Activated CD8-positive, alpha-beta T cell treated with anti-CD3 and anti-CD28 coated beads for 36 hours (primary cell): ENCODE measurements around the gene SOX10. TPM values are rescaled to one million over a fixed set of nuclear protein-coding genes. Genes with fewer than 3 reads are reported as not detected.
"Not testable (repeated sequence)": the region's sequence is repeated elsewhere in the genome, so short reads cannot be mapped to it uniquely, and the experiment has no call there.

Experiments
- ATAC-seq: fragments of 200-7000 bp; cut with Tn5 transposase; one replicate; pipeline ENCODE4 v1.10.0; 2021; ENCODE audit warnings: mild to moderate bottlenecking, moderate library complexity
- CTCF ChIA-PET: fragments of 350-600 bp; sonication (Branson Sonifier 250); formaldehyde crosslinking; loops from one replicate; lab custom pipeline; 2021; ENCODE audit warnings: antibody characterized with exemption; lab: Charles Lee
- POLR2A ChIA-PET: fragments of 350-600 bp; sonication (Branson Sonifier 250); formaldehyde crosslinking; loops from one replicate; lab custom pipeline; 2021; ENCODE audit warnings: antibody characterized with exemption; lab: Charles Lee
- DNase-seq: peaks from one replicate; pipeline ENCODE4 v3.0.0-alpha.2; 2020
- H3K27ac Mint-ChIP-seq: one replicate; pipeline ENCODE4 v1.8.0; 2021; ENCODE audit warnings: mild to moderate bottlenecking, mixed read lengths
- H3K27me3 Mint-ChIP-seq: one replicate; pipeline ENCODE4 v1.8.0; 2021; ENCODE audit warnings: mixed read lengths
- H3K36me3 Mint-ChIP-seq: one replicate; pipeline ENCODE4 v1.8.0; 2021; ENCODE audit warnings: low read depth, mixed read lengths
- H3K4me1 Mint-ChIP-seq: one replicate; pipeline ENCODE4 v1.8.0; 2021; ENCODE audit warnings: low read depth, mixed read lengths
- H3K4me3 Mint-ChIP-seq: one replicate; pipeline ENCODE4 v1.8.0; 2021; ENCODE audit warnings: mild to moderate bottlenecking, moderate library complexity, mixed read lengths
- H3K9me3 Mint-ChIP-seq: one replicate; pipeline ENCODE4 v1.8.0; 2021; ENCODE audit warnings: mixed read lengths
- intact Hi-C: fragments of 100-400 bp; cut with micrococcal nuclease; formaldehyde crosslinking; loops from one replicate; pipeline ENCODE4 v1.10.0; 2022
- total RNA-seq, 2 experiments: library from RNA; stranded (reverse); gene quantifications; one replicate each; pipeline ENCODE4 v1.2.3, GENCODE V29; 2021
- TF ChIP-seq, protein P1 (sequence below): fragments of 200-600 bp; IDR thresholded peaks from one replicate; pipeline ENCODE4 v1.8.0; 2022; ENCODE audit warnings: antibody characterized with exemption, mild to moderate bottlenecking

Gene SOX10
- total RNA-seq, 2 experiments from 2014 or later = not detected

DNA sequence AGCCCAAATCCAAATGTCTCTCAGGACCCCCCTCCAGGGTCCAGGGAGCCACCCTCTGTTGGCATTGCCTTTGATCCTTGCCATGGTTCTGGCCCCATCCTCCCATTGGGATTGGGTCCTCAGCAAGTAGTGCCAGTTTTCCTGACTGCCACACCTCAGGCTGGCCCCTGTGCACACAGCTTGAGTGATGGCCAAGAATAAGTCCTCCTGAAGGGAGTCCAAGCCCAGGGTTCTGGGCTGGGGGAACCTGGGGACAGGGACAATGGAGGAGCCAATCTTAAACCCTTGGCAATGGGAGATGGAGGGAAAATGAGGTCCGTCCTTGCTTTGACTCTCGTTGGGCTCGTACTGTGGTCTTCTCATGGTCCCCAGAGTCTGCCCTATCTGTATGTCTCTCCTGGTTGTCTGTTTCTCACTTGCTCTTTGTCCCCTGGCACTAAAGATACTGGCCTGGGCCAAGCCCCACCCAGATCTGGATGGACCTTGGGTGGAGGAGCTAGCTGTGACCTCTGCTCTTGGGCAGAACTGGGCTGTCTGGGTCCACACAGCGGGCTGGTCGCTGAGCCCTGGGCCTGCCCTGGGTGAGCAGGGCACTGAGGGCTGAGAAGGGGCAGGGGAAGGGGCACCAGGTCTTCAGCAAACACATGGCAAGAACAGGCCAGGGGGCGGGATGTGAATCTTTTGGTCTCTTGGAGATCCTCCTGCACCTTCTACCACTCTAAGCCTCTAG is 2.9 kb downstream of the SOX10 start:
- TF ChIP-seq, protein P1, sequence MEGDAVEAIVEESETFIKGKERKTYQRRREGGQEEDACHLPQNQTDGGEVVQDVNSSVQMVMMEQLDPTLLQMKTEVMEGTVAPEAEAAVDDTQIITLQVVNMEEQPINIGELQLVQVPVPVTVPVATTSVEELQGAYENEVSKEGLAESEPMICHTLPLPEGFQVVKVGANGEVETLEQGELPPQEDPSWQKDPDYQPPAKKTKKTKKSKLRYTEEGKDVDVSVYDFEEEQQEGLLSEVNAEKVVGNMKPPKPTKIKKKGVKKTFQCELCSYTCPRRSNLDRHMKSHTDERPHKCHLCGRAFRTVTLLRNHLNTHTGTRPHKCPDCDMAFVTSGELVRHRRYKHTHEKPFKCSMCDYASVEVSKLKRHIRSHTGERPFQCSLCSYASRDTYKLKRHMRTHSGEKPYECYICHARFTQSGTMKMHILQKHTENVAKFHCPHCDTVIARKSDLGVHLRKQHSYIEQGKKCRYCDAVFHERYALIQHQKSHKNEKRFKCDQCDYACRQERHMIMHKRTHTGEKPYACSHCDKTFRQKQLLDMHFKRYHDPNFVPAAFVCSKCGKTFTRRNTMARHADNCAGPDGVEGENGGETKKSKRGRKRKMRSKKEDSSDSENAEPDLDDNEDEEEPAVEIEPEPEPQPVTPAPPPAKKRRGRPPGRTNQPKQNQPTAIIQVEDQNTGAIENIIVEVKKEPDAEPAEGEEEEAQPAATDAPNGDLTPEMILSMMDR = no peak
- intact Hi-C loops = no loop called here
- no peak for DNase-seq
- H3K4me1 Mint-ChIP-seq = no peaks in the 10 kb centered on the region
- ATAC-seq = no peak
- no peaks in the 10 kb centered on the region for H3K27me3 Mint-ChIP-seq
- H3K36me3 Mint-ChIP-seq = no peaks in the 10 kb centered on the region
- no peak overlapping the region for H3K27ac Mint-ChIP-seq
- ChIA-PET CTCF (no interaction called here), POLR2A (no interaction called here)
- H3K4me3 Mint-ChIP-seq = no peak overlapping the region
- H3K9me3 Mint-ChIP-seq = no peaks in the 10 kb centered on the region

DNA sequence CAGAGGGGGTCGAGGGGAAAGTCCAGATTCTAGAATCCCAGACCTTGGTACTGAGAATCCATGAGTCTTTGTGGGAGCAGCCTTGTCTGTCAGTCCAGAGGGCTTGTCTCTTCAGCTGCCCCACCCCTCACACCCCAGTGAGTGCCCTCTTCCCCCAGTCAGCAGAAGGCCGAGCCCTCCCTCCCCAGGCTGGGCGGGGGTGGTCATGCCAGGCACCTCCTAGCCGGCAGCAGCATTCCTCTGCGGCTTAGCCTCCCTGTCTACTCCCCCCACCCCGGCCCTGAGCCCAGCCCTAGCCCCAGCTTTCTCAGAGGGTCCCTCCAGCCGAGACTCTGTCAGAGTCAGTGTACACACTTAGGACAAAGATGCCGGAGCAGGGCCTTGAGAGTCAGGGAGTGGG is 4.6 kb downstream of the SOX10 start:
- TF ChIP-seq, protein P1 = no peak
- DNase-seq = no peak
- CTCF ChIA-PET = no interaction called here
- H3K4me3 Mint-ChIP-seq = no peak overlapping the region
- intact Hi-C loops = no loop called here
- no peak overlapping the region for H3K27ac Mint-ChIP-seq
- H3K27me3 Mint-ChIP-seq = no peaks in the 10 kb centered on the region
- no peak for ATAC-seq
- no peaks in the 10 kb centered on the region for H3K36me3 Mint-ChIP-seq
- POLR2A ChIA-PET = no interaction called here
- no peaks in the 10 kb centered on the region for H3K4me1 Mint-ChIP-seq
- no peaks in the 10 kb centered on the region for H3K9me3 Mint-ChIP-seq

DNA sequence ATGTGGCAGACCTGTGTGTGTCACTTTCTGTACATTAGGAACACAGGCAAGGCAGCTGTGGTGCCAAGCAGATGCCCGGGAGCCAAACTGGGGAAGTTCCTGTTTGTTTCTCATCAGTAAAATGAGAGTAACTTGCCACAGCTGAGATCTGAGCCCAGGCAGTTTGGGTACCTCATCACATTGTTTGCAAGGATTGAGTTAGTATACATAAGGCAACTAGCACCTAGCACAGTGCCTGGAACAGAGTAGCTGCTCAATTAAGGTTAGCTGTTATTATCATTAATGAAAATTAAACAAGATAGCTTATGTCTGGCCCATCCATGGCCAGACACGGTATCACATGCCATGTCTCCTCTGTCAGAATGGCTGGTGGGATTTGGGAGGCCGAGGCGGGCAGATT is 7.8 kb downstream of the SOX10 start:
- intact Hi-C loops = no loop called here
- Mint-ChIP-seq H3K4me3 (no peak overlapping the region), H3K27ac (no peak overlapping the region)

DNA sequence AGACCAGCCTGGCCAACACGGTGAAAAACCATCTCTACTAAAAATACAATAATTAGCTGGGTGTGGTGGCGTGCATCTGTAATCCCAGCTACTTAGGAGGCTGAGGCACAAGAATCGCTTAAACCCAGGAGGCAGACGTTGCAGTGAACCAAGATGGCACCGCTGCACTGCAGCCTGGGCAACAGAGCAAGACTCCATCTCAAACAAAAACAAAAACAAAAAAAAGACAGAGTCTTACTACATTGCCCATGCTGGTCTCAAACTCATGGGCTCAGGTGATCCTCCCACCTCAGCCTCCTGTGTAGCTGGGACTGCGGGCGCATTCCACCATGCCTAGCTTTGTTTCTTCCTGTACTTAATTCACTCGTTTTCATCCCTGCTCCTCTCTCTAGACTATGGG is 8.3 kb downstream of the SOX10 start:
- CTCF ChIA-PET = interaction anchor here (1.6 kb wide), 1 partner anchor 10 kb away, joined by 5 read pairs; no protein-coding TSS in a partner anchor

More for the DNA sequence above, 7.8 kb downstream of the SOX10 start:
- H3K9me3 Mint-ChIP-seq = no peaks in the 10 kb centered on the region
- no peaks in the 10 kb centered on the region for H3K4me1 Mint-ChIP-seq
- TF ChIP-seq, protein P1 = no peak
- ChIA-PET CTCF (interaction anchor here (1.6 kb wide), 1 partner anchor 11 kb away, joined by 5 read pairs; no protein-coding TSS in a partner anchor), POLR2A (no interaction called here)
- no peaks in the 10 kb centered on the region for H3K27me3 Mint-ChIP-seq
- DNase-seq = no peak
- H3K36me3 Mint-ChIP-seq = no peaks in the 10 kb centered on the region
- ATAC-seq = no peak

DNA sequence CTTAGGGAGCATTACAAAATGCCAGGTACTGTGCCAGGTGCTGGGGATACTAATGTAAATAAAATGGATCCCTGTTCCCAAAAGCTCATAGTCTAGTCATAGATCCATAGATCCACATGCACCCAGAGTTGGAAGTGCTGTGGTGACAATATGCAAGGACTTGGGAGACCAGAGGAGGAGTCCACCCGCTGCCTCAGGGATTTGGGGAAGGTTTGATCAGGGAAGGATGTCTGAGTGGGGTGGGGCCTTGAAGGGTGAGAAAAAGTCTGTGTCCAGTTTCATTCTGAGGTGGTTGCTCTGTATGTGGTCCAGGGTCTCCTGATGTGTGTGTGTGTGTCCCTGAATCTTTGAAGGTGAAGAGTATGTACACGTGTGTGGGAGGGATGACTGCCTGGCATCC is 9.2 kb downstream of the SOX10 start:
- TF ChIP-seq, protein P1 = no peak
- no peaks in the 10 kb centered on the region for H3K9me3 Mint-ChIP-seq
- ATAC-seq (no peak), DNase-seq (no peak)
- ChIA-PET CTCF (no interaction called here), POLR2A (no interaction called here)
- H3K4me3 Mint-ChIP-seq = no peak overlapping the region
- no peak overlapping the region for H3K27ac Mint-ChIP-seq
- no peaks in the 10 kb centered on the region for H3K4me1 Mint-ChIP-seq
- H3K36me3 Mint-ChIP-seq = no peaks in the 10 kb centered on the region
- no peaks in the 10 kb centered on the region for H3K27me3 Mint-ChIP-seq
- intact Hi-C loops = no loop called here

More for the DNA sequence above, 8.3 kb downstream of the SOX10 start:
- H3K27me3 Mint-ChIP-seq, DNase-seq, intact Hi-C loops, ATAC-seq, H3K4me1 Mint-ChIP-seq, H3K9me3 Mint-ChIP-seq, H3K27ac Mint-ChIP-seq, H3K4me3 Mint-ChIP-seq, H3K36me3 Mint-ChIP-seq, POLR2A ChIA-PET: not testable (repeated sequence)
